Subcutaneous abdominal adipose tissue (tissue), 5 donors: ENCODE results near the gene KCNT2.

Experiments used
- H3K27ac ChIP-seq: one replicate; pipeline ENCODE4 v1.7.0; 2013; ENCODE audit warnings: low read depth, mild to moderate bottlenecking, inconsistent platforms, low read length, moderate library complexity
- H3K27me3 ChIP-seq, 5 donors: one replicate each; pipeline ENCODE4 v1.7.0; 2013; ENCODE audit warnings: low read length in 5 of 5, inconsistent platforms in 1 of 5; ENCODE audit not compliant: control insufficient read depth in 5 of 5, insufficient read depth in 4 of 5
- H3K36me3 ChIP-seq, 5 donors: one replicate each; pipeline ENCODE4 v1.7.0; 2013; ENCODE audit warnings: low read length in 5 of 5; ENCODE audit not compliant: control insufficient read depth in 5 of 5, insufficient read depth in 5 of 5
- H3K4me1 ChIP-seq, 5 donors: one replicate each; pipeline ENCODE4 v1.7.0; 2013; ENCODE audit warnings: low read length in 5 of 5, mild to moderate bottlenecking in 3 of 5, moderate library complexity in 1 of 5; ENCODE audit not compliant: control insufficient read depth in 5 of 5, insufficient read depth in 5 of 5
- H3K4me3 ChIP-seq, 5 donors: one replicate each; pipeline ENCODE4 v1.7.0; 2013; ENCODE audit warnings: low read length in 5 of 5, low read depth in 1 of 5
- H3K9ac ChIP-seq, 5 donors: one replicate each; pipeline ENCODE4 v1.7.0; 2013; ENCODE audit warnings: low read length in 5 of 5, mild to moderate bottlenecking in 4 of 5, moderate library complexity in 3 of 5
- H3K9me3 ChIP-seq, 5 donors: one replicate each; pipeline ENCODE4 v1.7.0; 2013; ENCODE audit warnings: low read length in 5 of 5; ENCODE audit not compliant: control insufficient read depth in 5 of 5
- donor health status: healthy.
- donor health status: healthy.
- donor health status: healthy.
- donor health status: healthy.
- donor health status: healthy.

The KCNT2 gene

DNA sequence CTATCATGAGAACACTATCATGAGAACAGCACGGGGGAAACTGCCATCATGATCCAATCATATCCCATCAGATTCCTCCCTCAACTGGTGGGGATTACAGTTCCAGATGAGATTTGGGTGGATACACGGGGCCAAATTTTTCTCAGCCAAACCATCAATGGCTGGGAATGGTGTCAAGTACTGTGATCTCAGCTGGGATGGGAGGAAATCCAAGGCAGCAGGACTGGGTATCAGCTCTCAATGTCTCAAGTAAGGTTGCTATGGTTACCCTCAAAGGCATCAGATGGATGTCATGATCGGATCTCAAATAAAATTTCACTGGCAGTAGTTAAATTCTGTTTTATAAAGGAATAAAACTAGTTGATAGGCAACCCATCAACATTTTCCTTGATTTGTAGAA lies 399.0 kb downstream of the KCNT2 start:
- no peak overlapping the region for H3K4me3 ChIP-seq
- H3K27me3 ChIP-seq = no peaks in the 10 kb centered on the region
- H3K4me1 ChIP-seq = no peaks in the 10 kb centered on the region
- H3K36me3 ChIP-seq = no peaks in the 10 kb centered on the region
- no peak overlapping the region for H3K27ac ChIP-seq
- H3K9ac ChIP-seq = no peak overlapping the region
- H3K9me3 ChIP-seq = peaks cover 0 to 3% (median 0%) of the 10 kb centered on the region in 5 donors

DNA sequence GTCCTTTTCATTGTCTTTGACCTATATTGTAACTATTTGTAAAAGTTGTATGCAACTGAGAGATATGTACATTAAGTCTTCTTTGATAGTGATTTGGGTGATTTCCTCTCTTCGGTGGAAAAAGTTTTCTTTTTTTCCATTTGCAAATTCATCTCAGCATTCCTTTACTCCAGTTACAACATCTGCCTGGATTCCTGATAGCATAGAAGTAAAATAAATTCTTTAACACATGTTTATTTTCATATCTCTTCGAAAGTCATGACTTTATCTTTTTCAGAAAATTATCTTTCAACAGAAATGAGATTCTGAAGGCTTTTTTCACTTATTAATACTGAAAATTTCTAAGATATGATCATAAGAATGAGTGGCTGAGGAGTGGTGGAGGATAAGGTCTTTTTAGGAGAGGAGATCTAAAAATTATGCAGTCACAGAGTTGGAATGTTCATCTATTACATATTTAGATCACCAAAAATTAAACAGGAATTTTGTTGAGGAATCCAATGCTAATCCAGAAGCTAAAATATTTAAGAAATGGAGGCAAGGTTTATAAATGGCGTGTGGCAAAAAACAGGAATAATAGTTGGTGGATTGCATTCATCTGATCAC lies 400.5 kb downstream of the KCNT2 start:
- H3K27ac ChIP-seq = no peak overlapping the region
- H3K36me3 ChIP-seq = no peaks in the 10 kb centered on the region
- no peaks in the 10 kb centered on the region for H3K4me1 ChIP-seq
- H3K9me3 ChIP-seq = peaks cover 0 to 3% (median 0%) of the 10 kb centered on the region in 5 donors
- no peak overlapping the region for H3K4me3 ChIP-seq
- no peak overlapping the region for H3K9ac ChIP-seq
- no peaks in the 10 kb centered on the region for H3K27me3 ChIP-seq

DNA sequence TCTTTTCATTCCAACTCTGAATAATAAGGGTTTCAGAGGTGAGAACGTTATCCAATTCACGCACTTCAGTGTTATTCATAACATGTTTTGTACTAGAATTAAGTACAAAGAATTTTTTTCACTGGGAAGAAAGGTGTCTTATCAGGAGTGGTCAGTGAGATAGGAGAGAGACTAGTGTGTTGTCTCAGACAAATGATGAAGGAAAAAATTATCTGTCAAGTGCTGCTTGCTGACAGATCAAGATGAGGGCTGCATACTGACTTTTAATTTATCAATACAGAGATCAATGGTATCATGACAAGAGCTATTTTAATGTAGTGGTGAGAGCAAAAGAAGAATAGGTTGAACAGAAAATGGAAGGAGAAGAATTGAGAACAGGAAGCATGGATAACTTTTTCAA lies 402.4 kb downstream of the KCNT2 start:
- H3K27me3 ChIP-seq = no peaks in the 10 kb centered on the region
- H3K9ac ChIP-seq = no peak overlapping the region
- no peaks in the 10 kb centered on the region for H3K36me3 ChIP-seq
- no peaks in the 10 kb centered on the region for H3K4me1 ChIP-seq
- H3K4me3 ChIP-seq = no peak overlapping the region
- no peak overlapping the region for H3K27ac ChIP-seq
- peaks cover 0 to 3% (median 0%) of the 10 kb centered on the region in 5 donors for H3K9me3 ChIP-seq

DNA sequence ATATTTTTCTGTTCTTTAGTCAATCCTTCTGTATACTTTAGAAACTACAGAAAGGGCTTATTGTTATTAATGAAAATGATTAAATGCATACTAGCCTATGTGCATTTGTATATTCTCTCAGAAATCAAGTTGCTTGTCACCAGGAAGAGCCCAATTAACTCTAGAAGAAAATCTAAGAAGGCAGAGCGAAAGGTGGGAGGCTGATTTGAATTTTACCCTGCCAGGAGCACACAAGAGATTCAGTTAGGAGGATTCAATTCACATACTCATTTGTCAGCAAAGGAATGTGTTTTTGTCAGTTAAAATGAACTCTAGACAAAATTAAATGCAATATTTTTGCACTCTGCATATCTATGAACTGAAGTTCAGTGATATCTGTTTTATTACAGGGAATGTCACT lies 411.8 kb downstream of the KCNT2 start:
- no peaks in the 10 kb centered on the region for H3K36me3 ChIP-seq
- no peaks in the 10 kb centered on the region for H3K9me3 ChIP-seq

DNA sequence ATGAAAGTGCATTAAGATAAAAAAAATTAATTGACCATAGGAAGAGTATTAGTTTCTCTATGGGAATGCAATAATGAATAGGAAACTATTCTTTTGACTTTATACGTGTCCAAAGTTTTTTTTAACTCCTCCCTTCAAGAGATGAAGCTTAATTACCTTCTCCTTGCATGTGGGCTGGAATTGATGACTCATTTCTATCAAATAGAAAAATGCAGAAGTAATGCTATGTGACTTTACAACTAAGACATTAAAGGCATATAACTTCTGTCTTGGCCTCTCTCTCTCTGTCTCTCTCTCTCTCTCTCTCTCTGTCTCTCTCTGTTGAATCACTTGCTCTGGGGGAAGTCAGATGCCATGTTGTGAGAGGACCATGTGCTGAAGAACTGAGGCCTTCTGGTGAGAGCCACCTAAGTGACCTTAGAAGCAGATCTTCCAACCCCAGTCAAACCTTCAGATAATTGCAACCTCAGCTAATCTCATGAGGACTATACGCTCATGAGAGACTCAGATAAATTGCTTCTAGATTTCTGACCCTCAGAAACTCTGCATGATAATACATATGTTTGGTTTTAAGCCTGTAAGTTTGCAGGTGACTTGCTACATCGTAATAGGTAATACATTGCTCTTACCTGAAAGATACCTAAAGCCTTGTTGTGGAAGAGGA lies 414.2 kb downstream of the KCNT2 start:
- Histone ChIP-seq H3K27me3 (no peaks in the 10 kb centered on the region), H3K36me3 (no peaks in the 10 kb centered on the region), H3K9me3 (no peaks in the 10 kb centered on the region), H3K27ac (no peak overlapping the region), H3K4me1 (no peaks in the 10 kb centered on the region), H3K4me3 (no peak overlapping the region), H3K9ac (no peak overlapping the region)

More for the DNA sequence above, 411.8 kb downstream of the KCNT2 start:
- H3K27ac ChIP-seq = no peak overlapping the region
- no peaks in the 10 kb centered on the region for H3K4me1 ChIP-seq
- H3K4me3 ChIP-seq = no peak overlapping the region
- H3K9ac ChIP-seq = no peak overlapping the region
- no peaks in the 10 kb centered on the region for H3K27me3 ChIP-seq

DNA sequence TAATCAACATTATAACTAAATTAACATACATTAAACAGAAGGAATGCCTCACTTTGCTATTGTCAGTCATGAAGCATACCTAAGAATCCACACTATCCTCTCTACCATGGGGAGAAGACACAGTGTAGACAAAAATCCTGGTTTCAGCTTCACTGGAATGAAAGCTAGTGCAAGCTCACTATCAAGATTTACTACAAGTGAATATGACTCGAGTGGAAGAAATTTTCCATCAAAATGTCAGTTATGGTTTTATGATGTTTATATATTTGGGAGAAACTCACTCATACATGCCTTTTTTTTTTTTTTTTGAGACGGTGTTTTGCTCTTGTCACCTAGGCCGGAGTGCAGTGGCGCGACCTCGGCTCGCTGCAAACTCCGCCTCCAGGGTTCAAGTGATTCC lies 424.3 kb downstream of the KCNT2 start:
- Histone ChIP-seq H3K4me3 (no peak overlapping the region), H3K27ac (no peak overlapping the region), H3K9ac (no peak overlapping the region), H3K36me3 (no peaks in the 10 kb centered on the region), H3K9me3 (peaks cover 0 to 3% (median 0%) of the 10 kb centered on the region in 5 donors), H3K27me3 (peaks cover 0 to 5% (median 0%) of the 10 kb centered on the region in 5 donors), H3K4me1 (no peaks in the 10 kb centered on the region)

DNA sequence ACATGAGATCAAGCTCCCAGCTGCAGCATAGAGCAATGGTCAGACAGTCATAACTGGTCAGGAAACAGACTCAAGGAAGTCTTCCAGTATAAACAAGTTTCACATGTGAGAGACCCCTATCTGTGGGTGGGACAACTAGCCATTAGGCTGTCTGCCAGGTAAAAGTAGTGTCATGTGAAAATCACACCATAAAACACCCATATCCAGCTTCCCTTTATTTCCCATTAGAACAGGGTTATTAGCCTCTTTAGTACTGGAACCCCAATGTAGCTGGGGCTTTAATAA lies 426.7 kb downstream of the KCNT2 start:
- no peak overlapping the region for H3K4me3 ChIP-seq
- H3K9me3 ChIP-seq = no peaks in the 10 kb centered on the region
- no peak overlapping the region for H3K27ac ChIP-seq
- no peak overlapping the region for H3K9ac ChIP-seq
- peaks cover 0 to 5% (median 0%) of the 10 kb centered on the region in 5 donors for H3K27me3 ChIP-seq
- H3K36me3 ChIP-seq = no peaks in the 10 kb centered on the region
- no peaks in the 10 kb centered on the region for H3K4me1 ChIP-seq

DNA sequence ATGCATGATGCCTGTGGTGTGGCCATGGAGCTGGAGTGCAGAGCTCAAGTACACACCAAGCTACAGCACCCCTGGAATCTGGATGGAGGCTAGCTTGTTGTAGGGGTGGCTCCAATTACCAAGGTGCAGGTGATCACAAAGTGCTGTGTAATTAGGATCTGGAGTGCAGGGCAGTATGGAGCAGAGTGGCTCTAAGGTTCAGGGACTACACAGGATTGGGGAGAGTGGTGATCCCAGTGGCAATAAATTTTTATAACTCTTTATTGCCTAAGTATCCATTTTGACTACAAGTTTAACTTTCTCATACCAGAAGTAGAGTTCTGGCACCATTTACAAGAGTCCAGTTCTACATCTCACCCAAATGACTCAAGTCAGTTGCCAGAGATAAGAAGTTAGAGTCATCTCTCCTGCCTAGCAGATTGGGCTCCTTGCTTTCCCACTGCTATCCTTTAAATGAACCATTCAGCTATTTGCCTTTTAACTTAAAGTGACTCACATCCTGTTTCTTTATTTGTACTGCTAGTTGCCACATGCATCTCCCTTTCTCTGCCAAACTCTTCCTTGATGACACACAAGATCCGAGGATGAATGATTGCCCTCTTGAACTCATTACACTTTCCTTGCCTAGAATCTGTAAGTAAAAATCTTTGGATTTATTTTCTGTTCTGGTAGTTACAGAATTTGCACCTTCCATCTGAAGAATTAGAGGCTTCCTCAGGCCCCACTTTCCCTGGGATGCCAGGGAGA lies 427.2 kb downstream of the KCNT2 start:
- H3K27me3 ChIP-seq = peaks cover 0 to 5% (median 0%) of the 10 kb centered on the region in 5 donors
- no peak overlapping the region for H3K27ac ChIP-seq
- H3K9me3 ChIP-seq = no peaks in the 10 kb centered on the region
- H3K4me1 ChIP-seq = no peaks in the 10 kb centered on the region
- no peak overlapping the region for H3K9ac ChIP-seq
- H3K36me3 ChIP-seq = no peaks in the 10 kb centered on the region
- H3K4me3 ChIP-seq = no peak overlapping the region

DNA sequence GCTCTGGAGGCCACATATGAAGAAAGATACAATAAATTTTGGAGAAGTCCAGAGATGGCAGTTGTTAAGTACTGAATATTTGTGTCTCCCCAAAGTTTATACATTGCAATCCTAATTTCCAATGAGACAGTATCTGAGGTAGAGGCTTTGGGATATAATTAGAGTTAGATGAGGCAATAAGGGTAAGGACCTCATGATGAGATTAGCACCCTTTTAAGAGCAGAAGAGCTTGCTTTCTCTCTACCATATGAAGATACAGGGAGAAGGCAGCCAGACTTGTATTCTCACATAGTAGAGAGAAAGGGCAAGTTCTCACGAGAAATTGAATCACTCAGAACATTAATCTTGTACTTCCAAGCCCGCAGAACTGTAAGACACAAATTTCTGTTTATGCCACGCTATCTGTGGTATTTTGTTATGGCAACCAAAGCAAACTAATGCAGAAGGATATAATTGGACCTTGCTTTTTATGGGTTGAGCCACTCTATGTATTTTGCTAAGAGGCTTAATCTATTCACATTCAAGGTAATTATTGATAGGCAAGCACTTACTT lies 430.1 kb downstream of the KCNT2 start:
- Histone ChIP-seq H3K27ac (no peak overlapping the region), H3K4me3 (no peak overlapping the region), H3K36me3 (no peaks in the 10 kb centered on the region), H3K9ac (no peak overlapping the region), H3K4me1 (no peaks in the 10 kb centered on the region), H3K9me3 (no peaks in the 10 kb centered on the region), H3K27me3 (peaks cover 0 to 5% (median 0%) of the 10 kb centered on the region in 5 donors)
